IMR-90 (cell line): ENCODE measurements around the gene KLHL28. TPM values are rescaled to one million over a fixed set of nuclear protein-coding genes. Genes with fewer than 3 reads are reported as not detected.

ENCODE experiments used
- ATAC-seq: fragments of 200-7000 bp; cut with Tn5 transposase; 2 replicates; pipeline ENCODE4 v1.9.1; 2020; ENCODE audit warnings: low read depth, mild to moderate bottlenecking, moderate library complexity
- BruUV-seq: library from RNA; stranded (reverse); fragments of 400-500 nt; replicated peaks from 2 replicates; lab custom pipeline; 2021; lab: Mats Ljungman, UMichigan
- CTCF ChIA-PET: fragments of 300-600 bp; formaldehyde crosslinking; extraction: SDS; loops from one replicate; lab custom pipeline; 2021; ENCODE audit warnings: antibody characterized with exemption; lab: Yijun Ruan, JAX
- POLR2A ChIA-PET: fragments of 300-600 bp; sonication (Branson Sonifier 250); formaldehyde crosslinking; loops from one replicate; lab custom pipeline; 2022; ENCODE audit warnings: antibody characterized with exemption; ENCODE audit not compliant: unreplicated experiment; lab: Charles Lee
- DNase-seq: peaks from one replicate; pipeline ENCODE4 v3.0.0; 2013
- H2AFZ ChIP-seq: replicated peaks from 2 replicates; pipeline ENCODE3; 2013; ENCODE audit warnings: low read length, mild to moderate bottlenecking; ENCODE audit not compliant: poor library complexity
- H2AK5ac ChIP-seq: 2 replicates; pipeline ENCODE4 v1.6.1; 2013; ENCODE audit warnings: low read depth, low read length, inconsistent platforms
- H2AK9ac ChIP-seq: replicated peaks from 2 replicates; pipeline ENCODE3; 2013; ENCODE audit warnings: mild to moderate bottlenecking, low read depth, low read length, moderate library complexity; ENCODE audit not compliant: poor library complexity
- H2BK120ac ChIP-seq: 2 replicates; pipeline ENCODE4 v1.6.1; 2013; ENCODE audit warnings: low read depth, low read length, inconsistent platforms
- H2BK15ac ChIP-seq: 3 replicates; pipeline ENCODE4 v1.6.1; 2013; ENCODE audit warnings: low read depth, low read length, inconsistent platforms
- H2BK20ac ChIP-seq: 2 replicates; pipeline ENCODE4 v1.6.1; 2013; ENCODE audit warnings: low read depth, mild to moderate bottlenecking, inconsistent platforms, low read length, moderate library complexity
- H2BK5ac ChIP-seq: 2 replicates; pipeline ENCODE4 v1.6.1; 2013; ENCODE audit warnings: mild to moderate bottlenecking, low read depth, low read length, inconsistent platforms; ENCODE audit not compliant: poor library complexity, severe bottlenecking
- H3K14ac ChIP-seq: replicated peaks from 2 replicates; pipeline ENCODE4 v1.6.1; 2013; ENCODE audit warnings: low read depth, low read length, inconsistent platforms
- H3K18ac ChIP-seq: 2 replicates; pipeline ENCODE4 v1.6.1; 2013; ENCODE audit warnings: low read depth, low read length, control low read depth
- H3K23ac ChIP-seq: 2 replicates; pipeline ENCODE4 v1.6.1; 2013; ENCODE audit warnings: low read depth, low read length, inconsistent platforms
- H3K27ac ChIP-seq: 2 replicates; pipeline ENCODE4 v1.5.1; 2013; ENCODE audit warnings: mild to moderate bottlenecking, control low read depth, low read length; ENCODE audit not compliant: insufficient read depth
- H3K27me3 ChIP-seq: 2 replicates; pipeline ENCODE4 v1.6.1; 2013; ENCODE audit warnings: low read length; ENCODE audit not compliant: control insufficient read depth, insufficient read depth
- H3K36me3 ChIP-seq: 2 replicates; pipeline ENCODE4 v1.6.1; 2013; ENCODE audit warnings: low read length, mixed read lengths; ENCODE audit not compliant: control insufficient read depth, insufficient read depth
- H3K4ac ChIP-seq: 2 replicates; pipeline ENCODE4 v1.6.1; 2013; ENCODE audit warnings: low read depth, low read length, inconsistent platforms
- H3K4me1 ChIP-seq: 2 replicates; pipeline ENCODE4 v1.6.1; 2013; ENCODE audit warnings: low read length, mixed read lengths; ENCODE audit not compliant: control insufficient read depth, insufficient read depth
- H3K4me2 ChIP-seq: 2 replicates; pipeline ENCODE4 v1.6.1; 2013; ENCODE audit warnings: low read depth, mild to moderate bottlenecking, control low read depth, low read length, moderate library complexity
- H3K4me3 ChIP-seq: 2 replicates; pipeline ENCODE4 v1.5.1; 2013; ENCODE audit warnings: low read depth, mild to moderate bottlenecking, control low read depth, low read length, moderate library complexity; ENCODE audit not compliant: insufficient read depth
- H3K56ac ChIP-seq: 2 replicates; pipeline ENCODE4 v1.6.1; 2013; ENCODE audit warnings: low read length, inconsistent platforms; ENCODE audit not compliant: insufficient read depth; ENCODE audit errors: extremely low read depth
- H3K79me1 ChIP-seq, 2 experiments: 2 replicates each; pipeline ENCODE4 v1.6.1; 2013; ENCODE audit warnings: low read length in 2 of 2, inconsistent platforms in 1 of 2, low read depth in 1 of 2
- H3K9ac ChIP-seq: 2 replicates; pipeline ENCODE4 v1.6.1; 2013; ENCODE audit warnings: low read depth, low read length, control low read depth
- H3K9me1 ChIP-seq: 2 replicates; pipeline ENCODE4 v1.6.1; 2013; ENCODE audit warnings: low read length, inconsistent platforms; ENCODE audit not compliant: insufficient read depth
- H3K9me3 ChIP-seq: 2 replicates; pipeline ENCODE4 v1.6.1; 2013; ENCODE audit warnings: low read length; ENCODE audit not compliant: control insufficient read depth, insufficient read depth
- H4K20me1 ChIP-seq: 2 replicates; pipeline ENCODE4 v1.6.1; 2013; ENCODE audit warnings: low read length, inconsistent platforms; ENCODE audit not compliant: insufficient read depth
- H4K5ac ChIP-seq: 2 replicates; pipeline ENCODE4 v1.6.1; 2013; ENCODE audit warnings: mild to moderate bottlenecking, low read depth, low read length, control low read depth
- H4K8ac ChIP-seq, 2 experiments: 2 replicates each; pipeline ENCODE4 v1.6.1; 2013; ENCODE audit warnings: low read depth in 2 of 2, low read length in 2 of 2, control low read depth in 1 of 2, inconsistent platforms in 1 of 2
- H4K91ac ChIP-seq: 2 replicates; pipeline ENCODE4 v1.6.1; 2013; ENCODE audit warnings: low read depth, low read length, inconsistent platforms; ENCODE audit not compliant: insufficient read depth
- CEBPB ChIP-seq: IDR thresholded peaks from 2 replicates; pipeline ENCODE4 v1.6.1; 2012; ENCODE audit warnings: low read depth, low read length, improper control_type of control experiment
- CHD1 ChIP-seq: IDR thresholded peaks from 2 replicates; pipeline ENCODE4 v1.6.1; 2012; ENCODE audit warnings: low read depth, low read length, improper control_type of control experiment
- WGBS, 2 experiments: methylation state at CpG; one replicate each; pipeline versions ENCODE4 v1.1.5 to v1.1.7; 2013; ENCODE audit warnings: missing lambda C conversion rate in 2 of 2; ENCODE audit not compliant: insufficient read length in 1 of 2; ENCODE audit errors: extremely low coverage in 2 of 2; 5-methylcytosine and 5-hydroxymethylcytosine counted together
- dilution Hi-C: fragments of 300-500 bp; cut with HindIII; formaldehyde crosslinking; loops from one replicate; pipeline ENCODE4 v1.14.3; 2018; ENCODE audit warnings: low sequenced_read_pairs; ENCODE audit not compliant: unreplicated experiment
- in situ Hi-C: fragments of 300-500 bp; cut with MboI; formaldehyde crosslinking; loops from 3 replicates; pipeline ENCODE4 v1.14.3; 2019; ENCODE audit warnings: low sequenced_read_pairs, inconsistent platforms, mixed read lengths
- intact Hi-C: fragments of 100-400 bp; cut with micrococcal nuclease; formaldehyde crosslinking; loops from 2 replicates; pipeline ENCODE4 v1.10.0; 2022
- polyA plus RNA-seq, 3 experiments: library from polyadenylated mRNA; depleted of rRNA; stranded (reverse); fragments of >200 nt; gene quantifications; 2 replicates each; pipeline ENCODE4 v1.2.3, GENCODE V29; 2012; ENCODE audit warnings: low replicate concordance in 1 of 3
- total RNA-seq: library from RNA; depleted of rRNA; stranded (reverse); fragments of >200 nt; gene quantifications from 2 replicates; pipeline ENCODE4 v1.2.3, GENCODE V29; 2012; rRNA removed
- TF ChIP-seq, protein P1 (sequence below): conservative IDR thresholded peaks from 2 replicates; pipeline ENCODE4 v1.5.1; 2012; ENCODE audit warnings: mild to moderate bottlenecking, low read depth, low read length, improper control_type of control experiment

KLHL28 gene
- total and polyA plus RNA-seq, 2 of the 4 experiments (the other 2 are of a cell fraction), result 2.9 to 7.7 TPM

DNA sequence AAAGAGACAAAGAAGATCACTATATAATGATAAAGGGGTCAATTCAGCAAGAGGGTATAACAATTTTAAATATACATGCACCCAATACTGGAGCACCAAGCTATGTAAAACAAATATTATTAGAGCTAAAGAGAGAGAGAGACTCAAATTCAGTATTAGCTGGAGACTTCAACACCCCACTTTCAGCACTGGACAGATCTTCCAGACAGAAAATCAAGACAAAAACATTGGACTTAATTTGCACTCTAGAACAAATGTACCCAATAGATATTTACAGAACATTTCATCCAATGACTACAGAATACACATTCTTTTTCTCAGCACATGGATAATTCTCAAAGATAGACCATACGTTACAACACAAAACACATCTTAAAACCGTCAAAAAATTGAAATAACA lies 81.0 kb downstream of the KLHL28 start:
- Histone ChIP-seq H3K14ac (no peak overlapping the region), H3K9me3 (no peaks in the 10 kb centered on the region), H2AFZ (no peak overlapping the region), H3K4me1 (no peaks in the 10 kb centered on the region), H2BK120ac (no peak overlapping the region), H4K8ac (no peak overlapping the region), H2AK9ac (no peak overlapping the region), H3K4ac (no peak overlapping the region), H3K9me1 (no peaks in the 10 kb centered on the region), H4K20me1 (no peaks in the 10 kb centered on the region), H3K4me3 (no peak overlapping the region), H3K9ac (no peak overlapping the region), H4K91ac (no peak overlapping the region), H2AK5ac (no peak overlapping the region), H2BK5ac (no peak overlapping the region), H3K27me3 (no peaks in the 10 kb centered on the region), H2BK15ac (no peak overlapping the region), H3K36me3 (no peaks in the 10 kb centered on the region), H3K18ac (no peak overlapping the region), H3K23ac (no peak overlapping the region), H4K5ac (no peak overlapping the region), H3K27ac (no peak overlapping the region), H3K56ac (no peak overlapping the region), H2BK20ac (no peak overlapping the region), H3K79me1 (no peaks in the 10 kb centered on the region), H3K4me2 (no peak overlapping the region)
- CTCF ChIA-PET, result no interaction called here
- TF ChIP-seq, protein P1, sequence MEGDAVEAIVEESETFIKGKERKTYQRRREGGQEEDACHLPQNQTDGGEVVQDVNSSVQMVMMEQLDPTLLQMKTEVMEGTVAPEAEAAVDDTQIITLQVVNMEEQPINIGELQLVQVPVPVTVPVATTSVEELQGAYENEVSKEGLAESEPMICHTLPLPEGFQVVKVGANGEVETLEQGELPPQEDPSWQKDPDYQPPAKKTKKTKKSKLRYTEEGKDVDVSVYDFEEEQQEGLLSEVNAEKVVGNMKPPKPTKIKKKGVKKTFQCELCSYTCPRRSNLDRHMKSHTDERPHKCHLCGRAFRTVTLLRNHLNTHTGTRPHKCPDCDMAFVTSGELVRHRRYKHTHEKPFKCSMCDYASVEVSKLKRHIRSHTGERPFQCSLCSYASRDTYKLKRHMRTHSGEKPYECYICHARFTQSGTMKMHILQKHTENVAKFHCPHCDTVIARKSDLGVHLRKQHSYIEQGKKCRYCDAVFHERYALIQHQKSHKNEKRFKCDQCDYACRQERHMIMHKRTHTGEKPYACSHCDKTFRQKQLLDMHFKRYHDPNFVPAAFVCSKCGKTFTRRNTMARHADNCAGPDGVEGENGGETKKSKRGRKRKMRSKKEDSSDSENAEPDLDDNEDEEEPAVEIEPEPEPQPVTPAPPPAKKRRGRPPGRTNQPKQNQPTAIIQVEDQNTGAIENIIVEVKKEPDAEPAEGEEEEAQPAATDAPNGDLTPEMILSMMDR, result no peak
- no peak for TF ChIP-seq CEBPB
- TF ChIP-seq CHD1, result no peak
- POLR2A ChIA-PET, result no interaction called here
- intact Hi-C loops, result no loop called here
- ATAC-seq (no peak), DNase-seq (no peak)
- BruUV-seq, result no TSS peak
- dilution Hi-C loops, result no loop called here
- WGBS, 2 experiments, result no CpG with 5 or more reads among the region's 2 CpGs
- in situ Hi-C loops, result no loop called here

Other genes starting within 250 kb of the KLHL28 start
- gene TOGARAM1, start 243 bp upstream of the KLHL28 start, total RNA-seq, result 11.1 and 13.4 TPM in 2 replicates
- 2.5 and 3.1 TPM in 2 replicates for gene TOGARAM1, start 243 bp upstream of the KLHL28 start, polyA plus RNA-seq (2012; rRNA removed)
- gene PRPF39, start 122.2 kb upstream of the KLHL28 start, total RNA-seq, result 25.6 and 29.6 TPM in 2 replicates
- gene PRPF39, start 122.2 kb upstream of the KLHL28 start, polyA plus RNA-seq (2012; rRNA removed), result 13.1 and 18.1 TPM in 2 replicates
- 8.6 and 31.1 TPM in 2 replicates for gene FKBP3, start 172.5 kb upstream of the KLHL28 start, total RNA-seq
- gene FKBP3, start 172.5 kb upstream of the KLHL28 start, polyA plus RNA-seq (2012; rRNA removed), result 40.2 and 45.3 TPM in 2 replicates
- 7.0 and 10.3 TPM in 2 replicates for gene FANCM, start 174.0 kb upstream of the KLHL28 start, total RNA-seq
- 1.7 TPM in 2 replicates for gene FANCM, start 174.0 kb upstream of the KLHL28 start, polyA plus RNA-seq (2012; rRNA removed)